CD4-positive, alpha-beta T cell treated with Interleukin-17A for 1 hour (primary cell): ENCODE measurements around the gene CPEB3.
"Not testable (repeated sequence)": the region's sequence is repeated elsewhere in the genome, so short reads cannot be mapped to it uniquely, and the experiment has no call there.

ENCODE experiments used
- DNase-seq: peaks from one replicate; pipeline ENCODE4 v3.0.0-alpha.2; 2020

Gene CPEB3

DNA sequence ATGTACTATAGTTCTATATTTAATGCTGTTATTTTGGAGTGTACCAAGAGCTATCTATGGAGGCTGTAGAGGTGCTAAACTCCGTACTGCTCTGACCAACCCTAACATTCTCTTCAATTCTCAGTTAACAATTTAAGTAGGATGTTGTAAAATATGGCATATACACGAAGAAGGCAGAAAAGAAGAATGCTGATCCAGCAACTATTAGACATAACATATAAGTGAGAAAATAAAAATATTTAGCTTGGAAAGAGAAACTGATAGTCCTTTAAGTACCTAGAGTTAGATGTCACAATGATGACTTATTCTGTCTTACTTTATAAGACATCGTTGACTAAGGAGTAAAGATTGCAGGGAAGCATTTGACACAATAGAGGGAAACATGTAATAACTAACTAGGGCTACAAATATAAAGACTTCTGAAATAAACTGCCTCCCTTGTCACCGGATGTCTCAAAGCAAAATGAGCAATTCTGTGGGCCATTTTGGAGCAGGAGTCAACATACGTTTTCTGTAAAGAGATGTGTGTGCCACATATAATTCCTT, 159.5 kb downstream of the CPEB3 start:
- no peak for DNase-seq

DNA sequence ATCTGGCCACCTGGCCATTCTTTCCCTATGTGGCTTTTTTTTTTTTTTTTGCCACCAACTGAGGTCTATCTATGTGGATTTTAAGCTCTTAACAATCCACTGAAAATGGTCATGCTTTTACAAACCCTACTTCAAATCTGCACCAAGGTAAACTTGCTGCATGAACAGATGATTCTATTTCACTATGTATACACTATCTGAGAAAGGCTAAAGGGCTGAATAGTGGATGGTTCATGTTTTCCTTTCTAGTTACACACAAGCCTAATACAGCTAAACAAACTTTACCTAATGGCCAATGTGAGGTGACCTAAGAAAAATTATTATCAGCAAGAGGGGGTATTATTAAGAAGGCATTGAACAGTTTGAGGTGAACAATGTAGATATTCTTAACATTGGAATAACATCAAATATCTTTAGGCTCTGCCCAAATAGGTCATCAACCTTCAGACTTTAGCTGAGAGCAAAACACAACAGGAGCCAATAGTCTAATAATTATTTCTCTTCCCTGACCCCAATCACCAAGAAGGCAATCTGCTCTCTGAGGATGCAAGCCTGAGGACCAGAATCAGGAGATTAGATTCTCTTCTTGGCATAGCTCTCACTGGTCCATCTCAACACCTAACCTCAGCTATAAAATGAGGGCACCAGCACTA, 160.1 kb downstream of the CPEB3 start:
- DNase-seq, result no peak

DNA sequence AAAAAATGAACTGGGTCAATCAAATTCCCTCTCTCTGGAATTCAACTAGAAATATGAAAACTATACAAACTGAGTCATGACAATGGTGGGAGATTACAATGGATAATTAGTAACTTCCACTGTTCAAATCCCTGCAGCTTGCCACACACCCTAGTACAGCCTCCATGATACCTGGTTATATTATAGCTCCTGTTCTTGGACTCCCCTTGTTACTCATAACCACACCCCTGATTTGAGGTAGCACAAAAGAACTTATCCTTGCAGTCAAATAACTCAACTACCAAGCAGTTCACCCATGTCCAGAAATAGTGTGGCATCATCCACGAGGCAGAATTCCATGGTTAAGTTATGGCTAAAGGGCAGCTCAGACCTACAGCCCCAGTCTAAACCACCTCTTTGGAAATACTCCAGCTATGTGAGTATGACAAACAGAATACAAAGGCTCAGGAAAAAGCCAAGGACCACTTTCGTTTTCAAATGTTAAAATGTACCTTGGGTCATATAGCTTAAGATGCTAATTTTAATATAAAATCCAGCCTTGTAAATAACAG, 164.7 kb downstream of the CPEB3 start:
- DNase-seq, result no peak

DNA sequence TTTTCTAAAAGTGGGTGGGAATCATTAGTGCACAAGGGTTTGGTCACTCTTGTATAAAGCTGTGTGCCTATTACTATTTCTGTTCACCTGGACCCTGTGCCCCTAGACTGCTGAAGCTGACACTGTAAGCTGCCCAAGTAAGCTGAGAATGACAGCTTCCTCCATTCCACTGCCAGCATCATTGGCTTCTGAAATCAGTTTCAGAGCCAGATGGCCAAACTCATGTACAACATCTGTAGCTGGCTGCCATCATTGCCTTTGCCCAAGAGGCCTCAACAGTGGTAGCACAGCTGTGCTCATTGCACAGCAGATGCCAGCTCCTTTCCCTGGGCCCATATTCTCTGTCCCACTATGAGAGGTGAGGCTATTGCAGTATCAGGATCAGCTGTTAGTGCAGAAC, 165.7 kb downstream of the CPEB3 start:
- no peak for DNase-seq

DNA sequence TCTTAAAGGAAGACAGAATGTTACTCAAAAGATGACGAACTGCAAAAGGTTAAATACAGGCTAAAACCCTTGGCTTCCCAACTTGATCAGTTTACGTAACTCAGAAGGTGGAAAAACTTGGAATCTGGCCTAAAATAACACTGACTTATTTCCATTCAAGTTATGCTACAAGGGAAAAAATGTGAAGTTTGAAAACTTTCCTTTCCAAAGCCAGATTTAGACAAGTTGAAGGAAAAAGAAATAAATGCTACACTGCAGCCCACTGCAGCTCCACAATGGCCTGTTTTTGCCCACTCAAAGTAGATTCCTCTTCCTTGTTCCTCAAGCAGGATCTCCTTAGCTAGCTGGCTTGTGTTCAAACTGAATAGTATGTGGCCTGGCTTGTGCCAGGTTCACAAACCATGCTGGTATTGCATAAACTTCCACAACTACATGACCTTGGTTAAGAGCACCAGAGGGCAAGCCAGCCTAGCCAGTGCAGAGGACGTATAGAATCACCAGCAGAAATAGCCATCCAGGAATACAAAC, 166.2 kb downstream of the CPEB3 start:
- no peak for DNase-seq

DNA sequence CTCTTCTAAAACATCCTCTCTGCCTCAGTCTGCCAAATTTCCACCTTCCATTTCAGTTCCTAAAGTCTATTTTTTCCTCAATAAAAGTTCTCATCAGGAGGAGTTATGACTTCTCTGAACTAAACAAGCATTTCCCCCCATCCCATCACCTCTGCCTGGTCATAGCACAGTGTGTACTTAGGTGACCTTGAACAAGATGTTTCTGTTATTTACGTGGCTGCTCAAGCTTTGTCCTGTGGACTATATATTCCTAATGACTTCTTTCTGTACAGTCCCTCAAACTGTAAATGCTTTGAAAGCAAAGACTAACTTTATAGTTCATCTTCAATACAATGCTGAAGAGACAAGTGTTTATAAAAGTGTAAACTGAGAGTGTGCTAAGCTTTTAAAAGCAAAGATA, 166.9 kb downstream of the CPEB3 start:
- DNase-seq, result no peak

DNA sequence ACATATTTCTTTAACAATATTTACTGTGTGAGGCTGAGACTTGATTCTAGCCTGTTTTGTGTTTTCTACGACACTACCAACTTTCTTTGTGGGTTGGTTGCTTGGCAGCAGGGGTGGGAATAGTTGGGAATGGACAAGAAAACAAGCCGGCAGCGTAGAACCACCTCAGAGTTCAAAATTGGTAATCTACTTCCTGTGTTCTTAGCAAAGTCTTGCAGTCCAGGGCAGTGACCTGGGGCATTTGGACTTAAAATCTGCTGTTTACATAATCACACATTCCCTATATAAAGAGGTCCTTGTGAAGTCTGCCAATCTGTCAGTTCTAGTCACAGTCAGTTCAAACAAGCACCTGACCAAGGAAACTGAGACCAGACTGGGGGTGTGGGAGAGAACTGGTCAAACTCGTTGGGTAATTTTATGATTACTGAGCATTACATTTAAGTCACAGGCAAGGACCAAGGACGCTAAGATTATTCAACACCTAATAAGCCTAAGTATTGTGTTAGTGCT, 167.9 kb downstream of the CPEB3 start:
- DNase-seq, result no peak

DNA sequence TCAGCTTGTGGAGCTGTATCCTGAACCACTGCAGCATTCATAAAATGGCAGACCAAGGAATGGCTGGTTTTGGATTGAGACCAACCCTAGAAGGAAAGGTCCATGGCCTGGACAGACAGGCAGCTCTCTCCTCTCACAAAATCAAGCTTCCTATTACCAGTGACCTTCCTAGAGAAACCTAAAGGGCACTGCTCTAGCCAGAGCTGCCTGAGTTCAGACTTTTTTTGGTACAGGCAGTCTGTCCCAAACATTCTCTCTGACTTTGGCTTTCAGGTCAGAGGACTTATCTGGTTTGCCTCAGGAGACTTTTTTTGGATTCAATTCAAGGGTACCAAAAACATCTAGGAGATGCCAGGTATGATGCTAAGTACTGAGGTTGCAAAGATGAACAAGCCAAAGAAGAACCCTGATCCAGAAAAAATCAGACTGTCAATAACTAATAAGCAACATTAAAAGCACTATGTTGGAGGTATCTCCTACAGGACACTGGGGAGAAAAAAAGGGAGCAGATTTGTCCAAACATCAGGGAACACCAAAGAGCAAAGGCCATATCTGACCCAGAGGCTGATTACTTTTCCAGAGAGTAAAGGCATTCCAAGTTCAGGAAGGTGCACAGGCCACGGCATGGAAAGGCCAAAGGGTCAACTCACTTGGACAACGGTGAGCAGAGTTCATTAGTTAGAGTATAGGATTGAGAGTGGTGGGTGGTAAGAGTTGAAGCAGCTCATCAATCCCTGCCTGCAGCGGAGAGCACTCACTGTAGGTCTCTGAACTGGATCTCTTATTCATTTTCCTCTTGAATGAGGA, 169.0 kb downstream of the CPEB3 start:
- no peak for DNase-seq

DNA sequence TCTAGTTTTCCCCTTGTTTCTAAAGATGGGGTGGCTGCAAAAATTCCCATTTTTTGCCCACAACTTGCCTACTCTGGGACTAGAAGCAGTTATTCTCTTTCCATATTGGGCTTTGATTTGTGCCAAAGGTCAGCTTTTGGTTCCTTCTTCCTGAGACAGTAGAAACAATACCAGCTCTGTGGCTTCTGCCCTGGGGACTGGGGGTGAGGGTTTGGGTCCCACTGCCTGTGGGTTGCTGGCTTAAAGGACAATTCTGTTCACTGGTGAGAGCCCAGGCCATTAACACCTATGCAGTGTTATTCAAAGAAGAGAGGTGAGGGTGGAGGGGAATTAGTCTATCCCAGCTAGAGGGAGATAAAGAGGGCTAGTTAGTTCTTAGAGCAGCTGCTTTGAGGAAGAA, 171.5 kb downstream of the CPEB3 start:
- DNase-seq, result no peak

DNA sequence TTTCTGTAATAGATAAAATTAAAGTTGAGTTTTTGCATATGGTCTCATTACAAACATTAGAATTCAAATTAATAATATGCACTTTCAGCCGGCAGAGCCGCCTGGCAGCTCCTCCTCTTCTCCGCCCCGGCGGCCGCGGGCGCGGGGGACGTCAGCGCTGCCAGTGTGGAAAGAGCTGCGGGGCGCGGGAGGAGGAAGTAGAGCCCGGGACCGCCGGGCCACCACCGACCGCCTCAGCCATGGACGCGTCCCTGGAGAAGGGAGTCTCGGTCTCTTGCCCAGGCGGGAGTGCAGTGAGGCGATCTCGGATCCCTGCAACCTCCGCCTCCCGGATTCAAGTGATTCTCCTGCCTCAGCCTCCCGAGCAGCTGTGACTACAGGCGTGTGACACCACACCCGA, 176.0 kb downstream of the CPEB3 start:
- not testable (repeated sequence) for DNase-seq

DNA sequence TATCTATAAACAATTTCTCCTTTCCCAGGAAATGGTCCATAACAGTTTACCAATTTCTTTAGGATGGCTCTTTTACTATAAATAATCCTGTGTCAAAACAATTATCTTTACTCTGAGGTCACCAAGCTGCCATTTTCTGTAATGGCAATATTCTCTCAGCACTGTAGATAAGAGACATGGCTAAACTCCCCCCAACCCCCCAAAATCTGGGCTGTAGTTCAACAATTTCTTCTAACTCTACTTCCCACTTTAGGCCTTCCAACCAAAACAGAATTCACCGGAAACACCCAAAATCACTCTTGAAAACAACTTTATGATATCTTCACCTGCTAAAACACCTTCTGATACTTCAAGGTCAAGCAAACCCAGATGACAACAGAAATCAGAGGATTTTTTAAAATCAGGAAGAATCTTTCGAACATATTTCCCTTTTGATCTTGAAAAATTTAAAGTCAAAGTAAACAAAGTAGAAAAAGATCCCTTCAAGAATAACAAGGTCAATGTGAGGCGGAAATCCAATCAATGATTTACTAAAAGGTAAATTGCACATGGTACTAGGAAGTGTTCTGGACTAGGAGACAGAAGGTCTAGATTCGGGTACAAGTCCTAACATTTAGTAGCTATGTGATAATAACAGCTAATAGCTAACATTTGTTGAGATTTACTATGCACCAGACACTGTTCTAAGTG, 176.8 kb downstream of the CPEB3 start:
- no peak for DNase-seq

DNA sequence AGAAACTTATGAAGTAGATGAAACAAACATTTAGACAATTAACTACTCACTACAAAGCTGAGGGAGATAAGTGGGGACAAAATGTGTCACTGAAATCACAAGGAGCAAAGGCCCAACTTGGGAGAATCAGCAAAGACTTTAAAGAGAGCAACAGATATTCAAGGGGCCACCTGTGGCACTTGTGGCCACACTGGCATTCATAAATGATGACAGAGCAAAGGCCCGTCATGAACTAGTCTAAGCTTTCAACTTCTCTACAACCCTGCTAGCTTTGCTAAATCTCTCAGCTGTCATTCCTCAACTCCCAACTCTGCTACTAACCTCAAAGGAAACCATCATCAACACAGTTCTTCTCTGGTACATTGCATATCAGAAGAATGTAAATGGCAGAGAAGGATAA, 178.4 kb downstream of the CPEB3 start:
- no peak for DNase-seq

DNA sequence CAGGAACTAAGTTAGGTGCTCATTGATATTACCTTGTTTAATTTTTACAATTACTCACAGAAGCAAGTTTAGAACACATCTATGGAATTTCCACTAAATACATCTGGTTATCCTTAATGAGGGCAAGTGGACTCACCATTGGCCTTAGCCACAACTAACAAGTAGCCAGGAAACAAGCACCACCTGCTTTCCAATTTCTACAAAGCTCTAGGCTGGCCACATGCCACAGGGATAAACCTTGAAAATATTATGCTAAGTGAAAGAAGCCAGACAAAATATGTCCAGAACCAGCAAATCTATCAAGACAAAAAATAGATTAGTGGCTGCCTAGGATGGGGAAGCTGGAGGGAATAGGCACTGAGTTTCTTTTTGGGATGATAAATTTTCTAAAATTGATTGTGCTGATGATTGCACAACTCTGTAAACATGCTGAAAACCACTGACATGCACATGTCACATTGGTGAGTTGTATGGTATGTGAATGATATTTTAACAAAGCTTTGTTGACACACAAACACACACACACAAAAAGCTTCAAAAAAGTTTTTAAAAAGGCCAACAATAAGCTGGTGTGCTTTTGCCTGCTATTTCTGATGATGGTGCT, 179.4 kb downstream of the CPEB3 start:
- DNase-seq, result no peak

DNA sequence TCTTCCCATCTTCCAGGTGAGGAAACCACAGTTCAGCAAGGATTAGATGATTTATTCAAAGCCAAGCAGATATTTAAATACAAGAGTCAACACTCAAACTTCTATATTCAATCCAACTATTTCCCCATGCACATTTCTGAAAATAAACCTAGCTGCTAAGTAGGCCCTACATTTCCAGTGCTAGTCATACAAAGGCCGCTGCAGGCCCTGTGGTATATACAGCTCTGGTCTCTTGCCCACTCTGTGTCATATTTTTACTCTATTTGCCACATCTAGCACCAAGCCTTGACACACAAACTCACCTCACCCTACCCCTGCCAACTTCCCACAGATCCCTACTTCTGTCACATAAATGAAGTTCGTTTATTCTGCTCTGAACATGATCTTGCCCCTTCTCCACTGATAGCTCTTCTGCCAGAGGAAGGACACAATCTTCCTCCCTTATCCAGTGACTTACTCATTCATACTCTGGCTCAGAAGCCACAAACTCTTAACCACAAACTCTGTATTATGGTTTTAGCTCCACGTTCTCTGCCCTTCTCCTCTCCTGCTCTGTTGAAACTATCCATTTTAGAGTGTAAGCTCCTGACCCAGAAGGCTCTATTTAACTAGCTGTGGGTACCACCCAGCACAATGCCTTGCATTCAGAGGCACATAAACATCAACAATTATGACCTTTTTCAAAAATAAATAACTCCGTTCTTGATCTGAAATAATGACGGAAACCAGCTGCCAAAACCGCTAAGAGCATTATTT, 180.7 kb downstream of the CPEB3 start:
- DNase-seq, result no peak

DNA sequence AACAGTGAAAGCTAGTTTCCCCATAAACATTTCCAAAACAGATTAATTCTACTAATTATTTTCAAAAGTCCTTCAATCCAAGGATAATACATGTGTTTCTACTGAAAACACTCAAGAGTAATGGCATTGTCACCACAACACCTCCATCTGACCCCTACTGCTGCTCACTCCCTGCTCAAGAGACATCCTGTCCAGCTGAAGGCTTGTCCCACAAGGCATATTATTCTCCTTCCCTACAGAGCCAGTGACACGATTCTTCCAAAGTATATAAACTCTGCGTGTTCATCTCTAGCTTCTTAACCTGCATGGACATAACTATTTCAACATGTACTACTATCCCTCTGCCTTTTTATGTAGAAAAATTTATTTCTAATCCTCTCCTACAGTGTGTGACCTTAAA, 182.1 kb downstream of the CPEB3 start:
- no peak for DNase-seq

DNA sequence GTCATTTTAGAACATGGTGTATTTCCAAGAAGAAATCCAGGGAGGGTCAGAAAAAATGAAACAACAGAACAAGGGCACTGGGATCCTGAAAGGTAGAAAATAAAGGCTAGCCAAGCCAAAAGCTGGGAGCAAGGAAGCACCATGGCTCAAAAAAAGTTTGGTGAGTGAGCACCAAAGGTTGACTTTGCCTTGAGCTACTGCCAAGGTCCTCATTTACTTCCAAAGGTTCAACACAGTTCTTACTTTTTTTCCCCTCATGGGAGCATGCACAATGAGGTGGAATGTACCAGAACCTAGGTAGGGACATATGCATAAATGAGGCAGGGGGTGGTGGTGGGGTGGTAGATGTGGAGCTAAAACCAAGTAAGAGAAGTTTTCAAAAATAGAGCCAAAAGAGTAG, 182.8 kb downstream of the CPEB3 start:
- no peak for DNase-seq

DNA sequence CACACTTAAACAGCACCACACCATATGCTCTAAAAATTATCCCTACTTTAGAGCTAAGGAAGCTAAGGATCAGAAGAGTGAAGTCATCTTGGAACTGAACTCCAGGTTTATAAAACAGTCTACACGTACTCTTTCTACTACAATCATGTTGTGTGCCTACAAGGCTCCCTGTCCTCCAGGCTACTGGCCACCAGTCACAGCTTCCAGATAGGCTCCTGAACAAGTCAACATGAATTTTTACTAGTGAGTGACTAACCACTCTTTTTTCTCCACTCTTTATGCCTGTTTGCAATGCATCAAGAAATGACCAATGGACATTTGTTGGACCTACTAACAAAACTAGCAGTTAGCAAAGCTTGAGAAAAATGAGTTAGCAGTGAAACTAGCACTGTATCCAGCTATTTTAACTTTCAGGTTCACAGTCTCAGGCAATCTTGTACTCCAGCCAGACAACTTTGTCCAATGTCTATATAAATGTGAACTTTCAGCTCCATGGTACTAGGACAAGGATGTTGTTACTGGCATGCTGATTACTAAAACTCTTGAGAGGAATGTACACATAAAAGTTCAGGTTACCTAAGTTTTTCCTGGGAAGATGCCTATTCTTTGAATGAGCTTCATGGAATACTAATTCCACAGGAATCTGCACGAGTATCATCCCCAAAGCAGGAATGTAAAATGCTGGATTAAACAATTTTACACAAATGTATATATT, 187.3 kb downstream of the CPEB3 start:
- no peak for DNase-seq

DNA sequence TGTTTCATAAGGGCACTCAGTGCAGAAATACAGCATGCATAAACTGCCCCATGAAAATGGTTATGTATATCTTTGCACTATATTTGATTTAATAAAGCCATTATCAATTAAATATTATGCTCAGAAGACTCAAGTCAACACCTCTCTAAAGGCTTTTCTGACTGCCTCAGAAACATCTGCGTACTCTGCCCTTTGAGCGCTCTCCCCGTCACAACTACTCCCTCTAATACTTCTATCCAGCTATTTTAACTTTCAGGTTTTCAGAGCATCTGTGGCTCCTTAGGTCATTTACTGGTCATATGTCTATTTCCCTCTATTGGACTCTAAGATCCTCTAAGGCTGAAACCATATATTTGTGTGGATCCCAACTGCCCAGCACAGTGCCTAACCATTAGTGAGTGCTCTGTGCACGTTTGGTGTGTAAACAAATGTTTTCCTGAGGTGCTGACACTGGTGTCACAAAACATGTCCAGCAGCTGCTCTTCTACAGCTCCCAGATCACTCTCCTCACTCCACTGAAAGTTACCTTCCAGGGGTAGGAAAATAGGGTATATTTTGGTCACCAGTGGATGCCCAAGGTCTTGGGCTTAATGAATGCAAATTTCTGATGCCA, 188.2 kb downstream of the CPEB3 start:
- no peak for DNase-seq

DNA sequence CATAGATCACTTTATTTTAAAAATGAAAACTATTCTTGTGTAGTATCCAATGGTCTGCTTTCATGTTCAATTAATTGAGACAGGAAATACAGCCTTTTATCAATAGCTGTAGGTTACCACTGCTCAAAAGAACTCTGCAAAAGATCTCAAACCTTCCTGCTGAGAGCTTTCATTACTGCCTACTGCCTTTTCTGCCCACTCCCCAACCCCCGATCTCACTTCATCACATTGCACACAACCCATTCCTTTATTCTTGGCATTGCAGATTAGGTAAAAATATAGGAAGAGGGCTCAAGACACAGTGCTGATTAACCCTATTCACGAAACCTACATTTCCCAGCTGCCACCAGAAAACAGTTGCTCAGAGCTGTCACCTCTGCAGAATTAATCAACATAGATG, 195.9 kb downstream of the CPEB3 start:
- DNase-seq, result no peak

DNA sequence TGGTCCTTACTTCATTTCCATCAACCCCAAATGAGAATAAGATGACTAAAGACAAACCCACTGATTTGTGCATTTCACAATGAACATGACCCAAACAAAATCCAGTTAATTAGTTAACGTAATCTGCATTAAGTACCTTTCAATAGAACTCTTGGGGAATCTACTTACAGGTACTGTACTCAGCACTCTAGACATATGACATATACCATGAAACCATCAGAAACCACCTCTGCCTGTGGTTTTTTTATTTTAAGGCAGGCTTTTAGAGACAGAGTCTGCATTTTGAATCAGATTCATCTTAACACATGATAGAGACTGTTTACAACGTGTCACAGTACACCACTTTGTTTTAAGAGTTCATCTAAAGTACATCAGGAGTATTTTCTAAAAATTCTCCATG, 198.9 kb downstream of the CPEB3 start:
- DNase-seq, result no peak
